Upper lobe of right lung (tissue), 1 donor: ENCODE data around the gene MEGF11. TPM values are rescaled to one million over a fixed set of nuclear protein-coding genes. Genes with fewer than 3 reads are reported as not detected.

Experiments
- ATAC-seq: fragments of 200-7000 bp; cut with Tn5 transposase; one replicate; pipeline ENCODE4 v1.9.1; 2020; ENCODE audit warnings: mild to moderate bottlenecking, moderate library complexity
- DNase-seq: peaks from one replicate; pipeline ENCODE4 v3.0.0-alpha.2; 2020
- H3K27ac ChIP-seq: fragments of 200-600 bp; one replicate; pipeline ENCODE4 v1.8.0; 2022
- H3K27me3 ChIP-seq: fragments of 200-600 bp; one replicate; pipeline ENCODE4 v1.8.0; 2022; ENCODE audit warnings: mild to moderate bottlenecking
- H3K36me3 ChIP-seq: fragments of 200-600 bp; one replicate; pipeline ENCODE4 v1.8.0; 2022
- H3K4me1 ChIP-seq: fragments of 200-600 bp; one replicate; pipeline ENCODE4 v1.8.0; 2022
- H3K4me3 ChIP-seq: fragments of 200-600 bp; one replicate; pipeline ENCODE4 v1.8.0; 2022; ENCODE audit warnings: mild to moderate bottlenecking
- H3K9me3 ChIP-seq: fragments of 200-600 bp; one replicate; pipeline ENCODE4 v1.8.0; 2022
- CTCF ChIP-seq: fragments of 200-600 bp; IDR thresholded peaks from one replicate; pipeline ENCODE4 v1.8.0; 2022; ENCODE audit warnings: antibody characterized with exemption
- intact Hi-C: fragments of 100-400 bp; cut with DNase I; formaldehyde crosslinking; loops from one replicate; pipeline ENCODE4 v1.11.0; 2022
- total RNA-seq: library from RNA; stranded (reverse); fragmentation: NEBNext Ultra II Directional; extraction: Animal tissue kit (Norgen Biotek cat#: 25700); gene quantifications from one replicate; pipeline ENCODE4 v1.2.1, GENCODE V29; 2021
- donor health status: DM: no; HTN: yes; CAD: no; lungs with severe emphysema.

MEGF11 gene
- total RNA-seq, 1 donor from 2014 or later, result 3.0 TPM

GRCh38 chr15:65916664-65917406 is 336.7 kb downstream of the MEGF11 start:
- peaks cover 4% of the 10 kb centered on the region for H3K36me3 ChIP-seq
- H3K9me3 ChIP-seq, result no peaks in the 10 kb centered on the region
- H3K27me3 ChIP-seq, result no peaks in the 10 kb centered on the region
- DNase-seq (peak; percentile 74), ATAC-seq (peak; percentile 87)
- TF ChIP-seq CTCF, result peak; percentile 54
- no peaks in the 10 kb centered on the region for H3K4me1 ChIP-seq
- H3K27ac ChIP-seq, result no peak overlapping the region
- intact Hi-C loops, result no loop called here
- H3K4me3 ChIP-seq, result no peak overlapping the region

DNA sequence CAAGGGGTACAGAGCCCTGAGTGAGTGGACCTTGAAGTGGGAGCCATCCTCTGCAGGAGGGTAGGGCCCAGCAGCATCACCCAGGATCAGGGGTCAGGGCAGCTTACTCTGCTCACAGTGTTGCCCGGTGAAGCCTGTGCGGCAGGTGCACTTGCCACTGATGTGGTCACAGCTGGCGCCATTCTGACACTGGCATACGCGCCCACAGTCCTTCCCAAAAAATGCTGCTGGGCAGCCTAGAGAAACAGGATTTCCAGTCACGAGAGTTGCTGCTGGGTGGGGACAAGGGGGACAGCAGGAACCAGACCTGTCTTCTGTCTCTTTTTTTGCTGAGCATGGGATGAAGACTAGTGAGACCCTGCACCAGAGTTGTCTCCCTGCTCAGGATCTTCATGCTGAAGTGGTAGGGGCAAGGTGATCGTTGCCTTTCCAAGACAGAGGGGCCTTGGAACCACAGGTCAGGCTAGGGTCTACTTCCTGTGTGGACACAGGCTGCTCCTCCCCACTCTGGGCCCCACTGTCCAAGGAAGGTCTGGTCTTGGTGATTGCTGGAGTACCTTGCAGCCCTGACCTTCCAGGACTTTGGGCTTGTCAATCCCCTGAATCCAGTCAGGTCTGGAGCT is 337.4 kb downstream of the MEGF11 start:
- intact Hi-C loops, result no loop called here
- H3K9me3 ChIP-seq, result no peaks in the 10 kb centered on the region
- ATAC-seq, result no peak

DNA sequence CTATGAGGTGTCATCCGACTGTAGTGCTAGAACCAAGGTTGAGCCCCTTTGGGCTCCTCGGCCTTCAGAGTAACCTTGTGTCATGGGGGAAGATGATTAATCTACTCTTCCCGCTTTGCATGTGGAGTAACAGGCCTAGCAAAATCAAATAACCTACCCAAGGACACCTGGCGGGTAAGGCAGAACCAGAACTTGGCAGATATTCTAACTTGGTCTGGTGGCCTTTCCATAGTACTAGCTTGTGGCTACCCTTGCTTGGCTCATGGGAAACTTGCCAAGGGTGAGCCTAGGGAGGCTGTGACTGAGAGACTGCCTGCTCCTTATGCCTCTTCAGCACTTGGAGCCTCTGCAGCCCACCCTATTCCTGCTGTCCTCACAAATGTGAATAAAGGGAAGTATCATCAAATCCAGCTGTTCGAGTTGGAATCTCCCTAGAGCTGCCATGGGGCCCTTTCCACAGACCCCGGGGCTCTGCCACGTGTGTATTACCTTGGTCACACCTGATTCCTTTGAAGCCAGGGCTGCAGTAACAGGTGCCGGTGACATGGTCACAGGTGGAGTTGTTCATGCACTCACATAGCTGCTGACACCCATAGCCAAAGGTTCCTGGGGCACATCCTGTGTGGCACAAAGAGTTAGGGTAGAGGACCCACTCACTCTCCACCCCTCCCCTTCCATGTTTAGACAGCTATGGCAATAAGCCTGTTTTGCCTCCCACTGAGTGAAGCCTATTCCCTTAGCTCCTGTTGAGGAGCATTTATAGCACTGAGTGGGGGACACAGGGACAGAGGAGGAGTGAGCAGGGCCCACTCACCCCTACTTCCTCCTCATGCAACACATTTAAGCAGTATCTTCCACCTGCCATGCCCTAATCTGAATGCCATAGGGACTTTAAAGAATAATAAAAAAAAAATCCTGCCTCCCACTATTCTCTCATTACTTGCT is 338.3 kb downstream of the MEGF11 start:
- ATAC-seq, result no peak
- H3K4me1 ChIP-seq, result no peaks in the 10 kb centered on the region
- TF ChIP-seq CTCF, result no peak
- no peaks in the 10 kb centered on the region for H3K27me3 ChIP-seq
- H3K9me3 ChIP-seq, result no peaks in the 10 kb centered on the region
- no peak overlapping the region for H3K27ac ChIP-seq
- H3K4me3 ChIP-seq, result no peak overlapping the region
- no peak for DNase-seq
- H3K36me3 ChIP-seq, result peaks cover 10% of the 10 kb centered on the region
- intact Hi-C loops, result no loop called here

More for the DNA sequence above, 337.4 kb downstream of the MEGF11 start:
- H3K27ac ChIP-seq, result no peak overlapping the region
- H3K27me3 ChIP-seq, result no peaks in the 10 kb centered on the region
- peaks cover 4% of the 10 kb centered on the region for H3K36me3 ChIP-seq
- H3K4me1 ChIP-seq, result no peaks in the 10 kb centered on the region
- H3K4me3 ChIP-seq, result no peak overlapping the region
- no peak for DNase-seq
- no peak for TF ChIP-seq CTCF

- DNase-seq (no peak), ATAC-seq (no peak)
- H3K9me3 ChIP-seq, result no peaks in the 10 kb centered on the region
- no peaks in the 10 kb centered on the region for H3K27me3 ChIP-seq
- no peak for TF ChIP-seq CTCF
- H3K4me1 ChIP-seq, result no peaks in the 10 kb centered on the region
- peaks cover 10% of the 10 kb centered on the region for H3K36me3 ChIP-seq
- H3K27ac ChIP-seq, result no peak overlapping the region
- no peak overlapping the region for H3K4me3 ChIP-seq
- intact Hi-C loops, result no loop called here
Observed at GRCh38 chr15:65914386-65914785, 339.2 kb downstream of the MEGF11 start.

DNA sequence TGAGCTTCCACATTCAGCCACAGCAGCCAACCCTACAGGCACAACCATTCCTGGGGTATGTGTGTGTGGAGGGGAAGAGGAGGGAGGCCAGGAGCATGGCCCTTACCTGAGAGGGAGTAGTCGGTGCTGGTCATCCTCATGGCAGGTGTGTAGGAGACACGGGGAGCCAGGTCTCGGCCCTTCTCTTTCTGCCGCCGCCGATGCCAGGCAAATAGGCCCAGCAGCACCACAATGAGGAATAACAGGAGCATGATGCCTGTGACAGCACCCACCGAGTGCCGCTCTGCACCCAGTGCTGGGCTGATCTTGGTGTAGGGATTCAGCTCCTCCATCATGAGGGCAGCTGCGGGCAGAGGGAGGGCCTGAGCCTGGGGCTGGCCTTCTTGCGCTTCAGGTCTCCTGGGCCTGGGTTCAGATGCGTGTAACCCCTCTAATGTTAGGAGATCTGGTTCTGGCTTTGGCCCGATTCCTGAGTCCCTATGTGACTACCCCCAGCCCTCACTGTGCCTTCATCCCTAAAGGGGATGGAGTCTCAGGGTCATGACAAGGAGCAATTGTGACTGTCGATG is 339.8 kb downstream of the MEGF11 start:
- H3K4me1 ChIP-seq, result no peaks in the 10 kb centered on the region
- ATAC-seq, result no peak
- DNase-seq, result no peak
- TF ChIP-seq CTCF, result no peak
- H3K4me3 ChIP-seq, result no peak overlapping the region
- peaks cover 10% of the 10 kb centered on the region for H3K36me3 ChIP-seq
- H3K9me3 ChIP-seq, result no peaks in the 10 kb centered on the region
- intact Hi-C loops, result no loop called here
- H3K27ac ChIP-seq, result no peak overlapping the region
- H3K27me3 ChIP-seq, result no peaks in the 10 kb centered on the region
